Measurements from ENCODE around the gene CEP350. TPM values are rescaled to one million over a fixed set of nuclear protein-coding genes. Genes with fewer than 3 reads are reported as not detected.

Gene CEP350
- total and polyA plus RNA-seq, 2 experiments from 2014 or later: 19.0 to 72.6 TPM

- DNase-seq (ENCODE audit: low spot score): no peak
- H3K4me1 ChIP-seq (ENCODE audit: insufficient read depth): no peaks in the 10 kb centered on the region
- H3K4me2 ChIP-seq: no peak overlapping the region
- no peaks in the 10 kb centered on the region for H3K79me2 ChIP-seq
- no peak overlapping the region for H2AFZ ChIP-seq
- no peaks in the 10 kb centered on the region for H3K36me3 ChIP-seq (replicated peaks; ENCODE audit: insufficient read depth, low read depth)
- no peaks in the 10 kb centered on the region for H3K27me3 ChIP-seq
- no peaks in the 10 kb centered on the region for H4K20me1 ChIP-seq (ENCODE audit: insufficient read depth, poor library complexity, severe bottlenecking)
- TF ChIP-seq EZH2 (IDR thresholded peaks at IDR 0.05; ENCODE audit: borderline replicate concordance): no peak
- H3K9me2 ChIP-seq (replicated peaks; ENCODE audit: insufficient read depth): no peaks in the 10 kb centered on the region
- H3K4me3 ChIP-seq: no peak overlapping the region
- no peaks in the 10 kb centered on the region for H3K9me3 ChIP-seq (ENCODE audit: low read depth)
- H3K27ac ChIP-seq: no peak overlapping the region
Measured at GRCh38 chr1:180136968-180137356, 182.4 kb downstream of the CEP350 start.

GRCh38 chr1:180137776-180138175, 183.2 kb downstream of the CEP350 start:
- H3K9me2 ChIP-seq (replicated peaks; ENCODE audit: insufficient read depth): no peaks in the 10 kb centered on the region
- H4K20me1 ChIP-seq (ENCODE audit: insufficient read depth, poor library complexity, severe bottlenecking): no peaks in the 10 kb centered on the region
- no peaks in the 10 kb centered on the region for H3K9me3 ChIP-seq (ENCODE audit: low read depth)
- H3K27ac ChIP-seq: no peak overlapping the region
- TF ChIP-seq EZH2 (IDR thresholded peaks at IDR 0.05; ENCODE audit: borderline replicate concordance) (no peak), CTCF (IDR thresholded peaks at IDR 0.05; ENCODE audit: poor library complexity) (no peak), EZH2phosphoT487 (IDR thresholded peaks at IDR 0.05; ENCODE audit: low read depth, severe bottlenecking, unreplicated experiment) (no peak)
- no peaks in the 10 kb centered on the region for H3K27me3 ChIP-seq
- no peak overlapping the region for H3K4me3 ChIP-seq
- H3K36me3 ChIP-seq (replicated peaks; ENCODE audit: insufficient read depth, low read depth): no peaks in the 10 kb centered on the region
- H2AFZ ChIP-seq: no peak overlapping the region
- 81% methylated on average over 2 of the region's 2 CpGs for WGBS (ENCODE audit: low lambda C conversion rate, missing lambda C conversion rate)
- H3K79me2 ChIP-seq: no peaks in the 10 kb centered on the region
- no peaks in the 10 kb centered on the region for H3K4me1 ChIP-seq (ENCODE audit: insufficient read depth)
- no peak overlapping the region for H3K4me2 ChIP-seq
- DNase-seq (ENCODE audit: low spot score): no peak

DNA sequence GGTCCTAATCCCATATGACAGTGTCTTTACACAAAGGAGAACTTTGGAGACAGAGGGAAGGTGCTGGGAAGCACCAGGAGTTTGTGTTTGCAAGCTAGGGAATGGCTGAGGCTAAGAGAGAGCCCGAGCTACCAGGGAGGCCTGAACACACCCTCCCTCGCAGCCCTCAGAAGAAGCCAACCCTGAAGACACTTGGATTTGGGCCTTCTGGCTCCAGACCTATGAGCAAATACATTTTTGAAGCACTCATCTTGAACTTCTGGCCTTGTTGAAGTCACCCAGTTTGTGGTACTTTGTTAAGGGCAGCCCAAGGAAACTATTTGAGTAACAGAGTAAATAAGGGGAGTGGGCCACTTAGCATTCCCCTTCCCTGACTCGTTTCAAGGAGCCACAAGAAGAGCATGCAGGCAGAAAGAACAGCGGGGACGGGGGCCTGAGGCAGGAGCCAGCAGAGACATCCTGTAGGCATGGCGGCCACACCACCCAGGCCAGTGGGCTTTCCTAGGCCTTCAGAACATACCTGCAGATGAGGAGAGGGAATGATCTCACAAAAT, 186.8 kb downstream of the CEP350 start:
- H3K79me2 ChIP-seq: no peaks in the 10 kb centered on the region
- H2AFZ ChIP-seq: no peak overlapping the region
- no peaks in the 10 kb centered on the region for H3K4me1 ChIP-seq (ENCODE audit: insufficient read depth)
- no peaks in the 10 kb centered on the region for H3K9me2 ChIP-seq (replicated peaks; ENCODE audit: insufficient read depth)
- H3K4me3 ChIP-seq: no peak overlapping the region
- DNase-seq (ENCODE audit: low spot score): no peak
- H3K36me3 ChIP-seq (replicated peaks; ENCODE audit: insufficient read depth, low read depth): no peaks in the 10 kb centered on the region
- no peaks in the 10 kb centered on the region for H3K9me3 ChIP-seq (ENCODE audit: low read depth)
- 86% methylated on average over 6 of the region's 6 CpGs for WGBS (ENCODE audit: low lambda C conversion rate, missing lambda C conversion rate)
- H3K4me2 ChIP-seq: no peak overlapping the region
- TF ChIP-seq EZH2 (IDR thresholded peaks at IDR 0.05; ENCODE audit: borderline replicate concordance) (no peak), CTCF (IDR thresholded peaks at IDR 0.05; ENCODE audit: poor library complexity) (no peak), EZH2phosphoT487 (IDR thresholded peaks at IDR 0.05; ENCODE audit: low read depth, severe bottlenecking, unreplicated experiment) (no peak)
- H3K27me3 ChIP-seq: no peaks in the 10 kb centered on the region
- no peaks in the 10 kb centered on the region for H4K20me1 ChIP-seq (ENCODE audit: insufficient read depth, poor library complexity, severe bottlenecking)
- H3K27ac ChIP-seq: no peak overlapping the region

DNA sequence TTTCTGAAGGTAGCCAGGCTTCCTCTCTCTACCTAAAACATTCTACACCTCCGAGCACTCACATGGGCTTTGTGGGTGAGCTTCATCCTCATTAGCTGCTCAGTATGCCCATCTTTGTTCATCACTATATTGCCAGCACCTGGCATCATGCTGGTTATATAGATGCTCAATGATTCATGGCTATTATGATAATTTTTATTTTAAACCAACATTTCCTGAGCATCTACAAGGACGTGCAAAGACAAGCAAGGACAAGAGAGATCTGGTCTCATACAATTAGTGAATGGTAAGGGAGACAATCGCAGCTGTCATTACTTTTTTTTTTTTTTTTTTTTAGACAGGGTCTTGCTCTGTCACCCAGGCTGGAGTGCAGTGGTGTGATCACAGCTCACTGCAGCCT, 188.7 kb downstream of the CEP350 start:
- no peaks in the 10 kb centered on the region for H3K27me3 ChIP-seq
- no peaks in the 10 kb centered on the region for H4K20me1 ChIP-seq (ENCODE audit: insufficient read depth, poor library complexity, severe bottlenecking)
- TF ChIP-seq EZH2 (IDR thresholded peaks at IDR 0.05; ENCODE audit: borderline replicate concordance) (no peak), CTCF (IDR thresholded peaks at IDR 0.05; ENCODE audit: poor library complexity) (no peak), EZH2phosphoT487 (IDR thresholded peaks at IDR 0.05; ENCODE audit: low read depth, severe bottlenecking, unreplicated experiment) (no peak)
- H3K36me3 ChIP-seq (replicated peaks; ENCODE audit: insufficient read depth, low read depth): no peaks in the 10 kb centered on the region
- WGBS (ENCODE audit: low lambda C conversion rate, missing lambda C conversion rate): 80% methylated on average over 3 of the region's 3 CpGs
- H3K27ac ChIP-seq: no peak overlapping the region
- DNase-seq (ENCODE audit: low spot score): no peak
- H2AFZ ChIP-seq: no peak overlapping the region
- no peak overlapping the region for H3K4me2 ChIP-seq
- H3K79me2 ChIP-seq: no peaks in the 10 kb centered on the region
- no peaks in the 10 kb centered on the region for H3K9me3 ChIP-seq (ENCODE audit: low read depth)
- no peaks in the 10 kb centered on the region for H3K9me2 ChIP-seq (replicated peaks; ENCODE audit: insufficient read depth)
- H3K4me1 ChIP-seq (ENCODE audit: insufficient read depth): no peaks in the 10 kb centered on the region
- no peak overlapping the region for H3K4me3 ChIP-seq
